ENCODE data around the gene SLC35F2. TPM values are rescaled to one million over a fixed set of nuclear protein-coding genes. Genes with fewer than 3 reads are reported as not detected.
A peak's percentile ranks its signal among the peaks of the same experiment; 100 is the strongest.

The SLC35F2 gene
- total and polyA plus RNA-seq, 2 of the 4 experiments (the other 2 are of a cell fraction), result 4.9 to 15.4 TPM

GRCh38 chr11:107857550-107858216 is 904 bp downstream of the SLC35F2 start:
- POLR2A ChIA-PET (ENCODE audit: unreplicated experiment), result no interaction called here

More at GRCh38 chr11:107857550-107858216, 904 bp downstream of the SLC35F2 start:
- Histone ChIP-seq H2BK120ac (ENCODE audit: low read depth, low read length) (no peak overlapping the region), H3K27ac (ENCODE audit: insufficient read depth, low read length) (no peak overlapping the region), H4K5ac (ENCODE audit: low read depth, low read length) (no peak overlapping the region), H2BK20ac (ENCODE audit: low read depth, low read length) (no peak overlapping the region), H3K9me3 (ENCODE audit: control insufficient read depth, insufficient read depth, low read length) (no peaks in the 10 kb centered on the region), H3K23ac (ENCODE audit: low read depth, low read length) (no peak overlapping the region), H2BK15ac (ENCODE audit: low read depth, low read length) (no peak overlapping the region), H4K8ac (ENCODE audit: low read depth in 2 of 2, low read length in 2 of 2) (no peak overlapping the region; a peak in 1 of 4 replicates), H3K4ac (ENCODE audit: low read depth, low read length) (0 out of 2 replicates have a peak overlapping the region, but pooled peaks have one; percentile 4), H3K4me3 (ENCODE audit: insufficient read depth, low read depth, low read length) (peak overlapping the region; percentile 91), H3K18ac (ENCODE audit: low read depth, low read length) (no peak overlapping the region), H2AFZ (replicated peaks; ENCODE audit: low read length, poor library complexity) (peak overlapping the region; percentile 90), H3K9me1 (ENCODE audit: insufficient read depth, low read length) (no peaks in the 10 kb centered on the region), H3K4me2 (ENCODE audit: low read depth, low read length) (peak overlapping the region; percentile 100), H3K14ac (replicated peaks; ENCODE audit: low read depth, low read length) (0 out of 2 replicates have a peak overlapping the region, but pooled peaks have one; percentile 21), H3K4me1 (ENCODE audit: control insufficient read depth, insufficient read depth, low read length) (no peaks in the 10 kb centered on the region), H3K56ac (ENCODE audit: extremely low read depth, insufficient read depth, low read length) (no peak overlapping the region), H3K79me1 (ENCODE audit: low read depth in 1 of 2, low read length in 2 of 2) (0 out of 4 replicates have a peak, but pooled peaks cover 0 to 6% of the 10 kb centered on the region in 2 experiments), H3K27me3 (ENCODE audit: control insufficient read depth, insufficient read depth, low read length) (peaks cover 2% of the 10 kb centered on the region; the same call in 1 of the 2 replicates), H2AK9ac (replicated peaks; ENCODE audit: low read depth, low read length, poor library complexity) (peak overlapping the region; percentile 91), H2BK5ac (ENCODE audit: low read depth, low read length, poor library complexity, severe bottlenecking) (no peak overlapping the region), H4K20me1 (ENCODE audit: insufficient read depth, low read length) (no peaks in the 10 kb centered on the region), H4K91ac (ENCODE audit: insufficient read depth, low read depth, low read length) (no peak overlapping the region), H2AK5ac (ENCODE audit: low read depth, low read length) (no peak overlapping the region), H3K9ac (ENCODE audit: low read depth, low read length) (no peak overlapping the region), H3K36me3 (ENCODE audit: control insufficient read depth, insufficient read depth, low read length) (no peaks in the 10 kb centered on the region)
- WGBS, 2 experiments (ENCODE audit: extremely low coverage in 2 of 2, insufficient read length in 1 of 2), result 10% methylated on average over 6 of the region's 16 CpGs; no CpG with 5 or more reads in 1 of the 2 experiments
- TF ChIP-seq CEBPB (IDR thresholded peaks at IDR 0.05; ENCODE audit: low read depth, low read length), result peak; percentile 25; the same call in 1 of the 2 replicates
- no peak for TF ChIP-seq RAD21 (IDR thresholded peaks at IDR 0.05; ENCODE audit: low read length)
- dilution Hi-C loops (cut with HindIII; ENCODE audit: low sequenced_read_pairs, unreplicated experiment), result no loop called here
- intact Hi-C loops (cut with micrococcal nuclease), result loop anchor here (1.0 to 5.0 kb wide), 2 partner anchors 60 to 310 kb away; no protein-coding TSS in a partner anchor
- in situ Hi-C loops (cut with MboI; ENCODE audit: low sequenced_read_pairs), result no loop called here
- DNase-seq (peak; percentile 41), ATAC-seq (ENCODE audit: low read depth) (peak; percentile 25; the same call in 1 of the 2 replicates)
- CTCF ChIA-PET, result no interaction called here
- BruUV-seq (replicated peaks), result no TSS peak

All from IMR-90 (cell line).